Midbrain (tissue), 1 donor: ENCODE results near the gene SPX.

Experiments
- DNase-seq: peaks from one replicate; lab custom pipeline; 2025; lab: John Stamatoyannopoulos, UW

Gene SPX

DNA sequence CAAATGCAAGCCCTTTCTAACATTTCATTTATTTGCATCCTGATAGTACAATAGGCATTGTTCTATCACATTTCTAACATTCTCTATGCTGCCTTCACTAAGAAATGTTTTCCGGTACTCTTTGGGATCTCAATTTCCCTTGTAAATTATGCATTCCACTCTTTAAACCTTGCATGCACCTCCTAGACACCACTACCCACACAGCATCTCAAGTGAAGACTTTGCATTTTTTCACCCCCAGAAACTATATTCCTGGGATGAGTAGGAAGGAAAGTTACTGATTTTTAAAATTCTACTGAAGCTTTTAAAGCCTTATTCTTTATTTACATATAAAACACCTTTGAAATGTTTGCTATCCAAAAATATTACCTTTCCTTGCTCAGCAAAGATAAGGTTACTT, 51.4 kb downstream of the SPX start:
- DNase-seq: no peak

DNA sequence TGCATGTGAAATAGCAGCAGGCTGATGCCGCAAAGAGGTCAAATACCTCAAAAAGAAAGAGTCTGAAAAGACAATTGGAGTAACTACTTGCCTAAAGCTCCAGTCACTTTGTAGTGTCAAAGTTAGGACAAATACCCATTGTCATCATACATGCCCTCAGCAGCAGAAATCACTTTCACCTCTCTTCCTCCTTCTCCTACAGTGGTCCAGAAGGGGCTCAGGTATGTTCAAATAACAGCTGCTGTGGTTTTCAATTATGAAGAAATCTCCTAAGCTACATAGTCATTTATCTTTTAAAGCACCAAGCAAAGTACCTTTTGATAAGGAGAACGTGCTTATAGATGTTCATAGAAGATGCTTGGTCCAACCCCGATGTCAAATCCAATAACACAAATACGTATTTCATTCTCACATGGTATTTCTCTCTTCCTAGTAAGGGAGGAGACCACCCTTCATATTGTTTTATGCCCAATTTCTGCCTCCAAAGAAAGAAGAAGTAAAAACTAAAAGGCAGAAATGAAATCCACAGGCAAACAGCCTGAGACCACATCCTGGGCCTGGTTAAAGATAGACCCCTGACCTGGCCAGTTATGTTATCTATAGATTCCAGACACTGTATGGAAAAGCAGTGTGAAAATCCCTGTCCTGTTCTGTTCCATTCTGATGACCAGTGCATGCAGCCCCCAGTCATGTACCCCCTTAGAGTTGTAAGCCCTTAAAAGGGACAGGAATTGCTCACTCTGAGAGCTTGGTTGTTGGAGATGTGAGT, 54.8 kb downstream of the SPX start:
- no peak for DNase-seq
